ENCODE results near the gene KRTAP17-1.
"Not testable (repeated sequence)": the region's sequence is repeated elsewhere in the genome, so short reads cannot be mapped to it uniquely, and the experiment has no call there.

Gene KRTAP17-1

GRCh38 chr17:41302981-41303380 lies 12.5 kb downstream of the KRTAP17-1 start:
- DNase-seq (ENCODE audit: low read depth), result no peak

- DNase-seq (ENCODE audit: low read depth), result no peak
These were observed 13.3 kb downstream of the KRTAP17-1 start, which contains the start of gene KRTAP29-1 for GRCh38 chr17:41301916-41302901. Gene KRTAP29-1, minus strand, starts transcription at chr17:41302851. Its CDS starts 0 bp downstream, at chr17:41302851.

- DNase-seq (ENCODE audit: low read depth), result no peak
These were observed 14.2 kb downstream of the KRTAP17-1 start for GRCh38 chr17:41301204-41301790.

GRCh38 chr17:41298458-41299135 lies 16.9 kb downstream of the KRTAP17-1 start:
- no peak for DNase-seq (ENCODE audit: low read depth)

- no peak for DNase-seq (ENCODE audit: low read depth)
These were observed 18.7 kb downstream of the KRTAP17-1 start for GRCh38 chr17:41296846-41297245.

GRCh38 chr17:41294016-41294415 lies 21.5 kb downstream of the KRTAP17-1 start:
- DNase-seq (ENCODE audit: low read depth), result peak; percentile 52

GRCh38 chr17:41287050-41287449 lies 28.5 kb downstream of the KRTAP17-1 start:
- DNase-seq (ENCODE audit: low read depth), result no peak

GRCh38 chr17:41284546-41284945 lies 31.0 kb downstream of the KRTAP17-1 start:
- DNase-seq (ENCODE audit: low read depth), result peak; percentile 50

GRCh38 chr17:41284043-41284442 lies 31.5 kb downstream of the KRTAP17-1 start:
- DNase-seq (ENCODE audit: low read depth), result peak; percentile 96

GRCh38 chr17:41278176-41278955 lies 37.1 kb downstream of the KRTAP17-1 start:
- peak; percentile 55 for DNase-seq (ENCODE audit: low read depth)

- not testable (repeated sequence) for DNase-seq (ENCODE audit: low read depth)
These were observed 39.8 kb downstream of the KRTAP17-1 start, which contains the start of gene KRTAP9-7 for GRCh38 chr17:41275648-41276190. Gene KRTAP9-7, plus strand, starts transcription at chr17:41275698. Its CDS starts 0 bp downstream, at chr17:41275698.

- DNase-seq (ENCODE audit: low read depth), result no peak
These were observed 43.7 kb downstream of the KRTAP17-1 start for GRCh38 chr17:41271858-41272257.

- DNase-seq (ENCODE audit: low read depth), result not testable (repeated sequence)
These were observed 44.2 kb downstream of the KRTAP17-1 start for GRCh38 chr17:41271323-41271722.

- peak; percentile 22 for DNase-seq (ENCODE audit: low read depth)
These were observed 47.8 kb downstream of the KRTAP17-1 start for GRCh38 chr17:41267711-41268110.

GRCh38 chr17:41265078-41265477 lies 50.4 kb downstream of the KRTAP17-1 start, which contains the start of gene KRTAP9-6:
Gene KRTAP9-6, plus strand, starts transcription at chr17:41265378. Its CDS starts 0 bp downstream, at chr17:41265378.
- no peak for DNase-seq (ENCODE audit: low read depth)
